ENCODE results near the gene NECAP2.
"Not testable (repeated sequence)": the region's sequence is repeated elsewhere in the genome, so short reads cannot be mapped to it uniquely, and the experiment has no call there.

The NECAP2 gene

GRCh38 chr1:16498573-16499413 is 58.3 kb downstream of the NECAP2 start:
- H4K20me1 ChIP-seq (ENCODE audit: insufficient read depth, low read length): no peaks in the 10 kb centered on the region
- no peak overlapping the region for H2AFZ ChIP-seq (ENCODE audit: low read length)
- H3K79me2 ChIP-seq (ENCODE audit: low read length): no peaks in the 10 kb centered on the region
- no peaks in the 10 kb centered on the region for H3K9me2 ChIP-seq (replicated peaks; ENCODE audit: insufficient read depth, low read length)
- no peaks in the 10 kb centered on the region for H3K36me3 ChIP-seq (replicated peaks; ENCODE audit: insufficient read depth, low read length)
- no peaks in the 10 kb centered on the region for H3F3A ChIP-seq (ENCODE audit: insufficient read depth, low read length)
- peak; percentile 86 for DNase-seq
- no peak for TF ChIP-seq EZH2 (optimal IDR thresholded peaks at IDR 0.05; ENCODE audit: low read depth, low read length)
- no peak for TF ChIP-seq CTCF (IDR thresholded peaks at IDR 0.05; ENCODE audit: low read length)
- no peak for TF ChIP-seq EZH2phosphoT487 (IDR thresholded peaks at IDR 0.05; ENCODE audit: low read length)
- H3K27me3 ChIP-seq (replicated peaks; ENCODE audit: insufficient read depth, low read length): no peaks in the 10 kb centered on the region
- no peak overlapping the region for H3K27ac ChIP-seq (ENCODE audit: low read length)
- no peak overlapping the region; the same call in 1 of the 2 replicates for H3K9ac ChIP-seq (ENCODE audit: low read length)
- no peaks in the 10 kb centered on the region for H3K9me3 ChIP-seq (replicated peaks; ENCODE audit: insufficient read depth, low read length)
- H3K4me3 ChIP-seq (ENCODE audit: low read length): peak overlapping the region; percentile 71
- H3K4me1 ChIP-seq (ENCODE audit: low read length): no peaks in the 10 kb centered on the region
- H3K4me2 ChIP-seq (ENCODE audit: low read depth, low read length): peak overlapping the region; percentile 98

- H3K79me2 ChIP-seq (ENCODE audit: low read length); H3K9me2 ChIP-seq (replicated peaks; ENCODE audit: insufficient read depth, low read length); H4K20me1 ChIP-seq (ENCODE audit: insufficient read depth, low read length); H3K4me3 ChIP-seq (ENCODE audit: low read length); H3F3A ChIP-seq (ENCODE audit: insufficient read depth, low read length); H3K4me1 ChIP-seq (ENCODE audit: low read length); H3K9me3 ChIP-seq (replicated peaks; ENCODE audit: insufficient read depth, low read length); H3K4me2 ChIP-seq (ENCODE audit: low read depth, low read length); H3K27ac ChIP-seq (ENCODE audit: low read length); H2AFZ ChIP-seq (ENCODE audit: low read length); DNase-seq; H3K36me3 ChIP-seq (replicated peaks; ENCODE audit: insufficient read depth, low read length); H3K27me3 ChIP-seq (replicated peaks; ENCODE audit: insufficient read depth, low read length); H3K9ac ChIP-seq (ENCODE audit: low read length): not testable (repeated sequence)
Observed at GRCh38 chr1:16500466-16500865, 59.9 kb downstream of the NECAP2 start.

GRCh38 chr1:16500975-16501374 is 60.5 kb downstream of the NECAP2 start:
- H3F3A ChIP-seq (ENCODE audit: insufficient read depth, low read length); H3K4me1 ChIP-seq (ENCODE audit: low read length); H3K4me2 ChIP-seq (ENCODE audit: low read depth, low read length); H4K20me1 ChIP-seq (ENCODE audit: insufficient read depth, low read length); H3K27ac ChIP-seq (ENCODE audit: low read length); H3K9me3 ChIP-seq (replicated peaks; ENCODE audit: insufficient read depth, low read length); H3K36me3 ChIP-seq (replicated peaks; ENCODE audit: insufficient read depth, low read length); H3K27me3 ChIP-seq (replicated peaks; ENCODE audit: insufficient read depth, low read length); H3K79me2 ChIP-seq (ENCODE audit: low read length); H3K9me2 ChIP-seq (replicated peaks; ENCODE audit: insufficient read depth, low read length); DNase-seq; H3K4me3 ChIP-seq (ENCODE audit: low read length); H3K9ac ChIP-seq (ENCODE audit: low read length); H2AFZ ChIP-seq (ENCODE audit: low read length): not testable (repeated sequence)

GRCh38 chr1:16501446-16501845 is 60.9 kb downstream of the NECAP2 start:
- not testable (repeated sequence) for H3K4me1 ChIP-seq (ENCODE audit: low read length); H4K20me1 ChIP-seq (ENCODE audit: insufficient read depth, low read length); H3K9ac ChIP-seq (ENCODE audit: low read length)

GRCh38 chr1:16503494-16503893 is 63.0 kb downstream of the NECAP2 start:
- no peak for DNase-seq
- Histone ChIP-seq H3K9ac (ENCODE audit: low read length) (no peak overlapping the region), H3K4me1 (ENCODE audit: low read length) (no peaks in the 10 kb centered on the region), H3F3A (ENCODE audit: insufficient read depth, low read length) (no peaks in the 10 kb centered on the region), H3K9me2 (replicated peaks; ENCODE audit: insufficient read depth, low read length) (no peaks in the 10 kb centered on the region), H3K9me3 (replicated peaks; ENCODE audit: insufficient read depth, low read length) (no peaks in the 10 kb centered on the region), H3K4me3 (ENCODE audit: low read length) (no peak overlapping the region), H2AFZ (ENCODE audit: low read length) (no peak overlapping the region), H4K20me1 (ENCODE audit: insufficient read depth, low read length) (no peaks in the 10 kb centered on the region), H3K36me3 (replicated peaks; ENCODE audit: insufficient read depth, low read length) (no peaks in the 10 kb centered on the region), H3K79me2 (ENCODE audit: low read length) (no peaks in the 10 kb centered on the region), H3K27me3 (replicated peaks; ENCODE audit: insufficient read depth, low read length) (0 out of 2 replicates have a peak, but pooled peaks cover 4% of the 10 kb centered on the region), H3K4me2 (ENCODE audit: low read depth, low read length) (no peak overlapping the region), H3K27ac (ENCODE audit: low read length) (no peak overlapping the region)
- TF ChIP-seq EZH2phosphoT487 (IDR thresholded peaks at IDR 0.05; ENCODE audit: low read length) (no peak), EZH2 (optimal IDR thresholded peaks at IDR 0.05; ENCODE audit: low read depth, low read length) (no peak), CTCF (IDR thresholded peaks at IDR 0.05; ENCODE audit: low read length) (no peak)

More at GRCh38 chr1:16501446-16501845, 60.9 kb downstream of the NECAP2 start:
- not testable (repeated sequence) for H3K36me3 ChIP-seq (replicated peaks; ENCODE audit: insufficient read depth, low read length); H2AFZ ChIP-seq (ENCODE audit: low read length); DNase-seq; H3K4me2 ChIP-seq (ENCODE audit: low read depth, low read length); H3K4me3 ChIP-seq (ENCODE audit: low read length); H3K9me2 ChIP-seq (replicated peaks; ENCODE audit: insufficient read depth, low read length); H3K27me3 ChIP-seq (replicated peaks; ENCODE audit: insufficient read depth, low read length); H3K9me3 ChIP-seq (replicated peaks; ENCODE audit: insufficient read depth, low read length); H3K27ac ChIP-seq (ENCODE audit: low read length); H3K79me2 ChIP-seq (ENCODE audit: low read length); H3F3A ChIP-seq (ENCODE audit: insufficient read depth, low read length)

- H3K36me3 ChIP-seq (replicated peaks; ENCODE audit: insufficient read depth, low read length); H4K20me1 ChIP-seq (ENCODE audit: insufficient read depth, low read length); H3K9me3 ChIP-seq (replicated peaks; ENCODE audit: insufficient read depth, low read length); H3K9me2 ChIP-seq (replicated peaks; ENCODE audit: insufficient read depth, low read length); H3F3A ChIP-seq (ENCODE audit: insufficient read depth, low read length); H3K79me2 ChIP-seq (ENCODE audit: low read length); H3K9ac ChIP-seq (ENCODE audit: low read length); H3K27me3 ChIP-seq (replicated peaks; ENCODE audit: insufficient read depth, low read length); H3K4me3 ChIP-seq (ENCODE audit: low read length); DNase-seq; H3K4me2 ChIP-seq (ENCODE audit: low read depth, low read length); H3K27ac ChIP-seq (ENCODE audit: low read length); H2AFZ ChIP-seq (ENCODE audit: low read length); H3K4me1 ChIP-seq (ENCODE audit: low read length): not testable (repeated sequence)
Observed at GRCh38 chr1:16505870-16506269, 65.3 kb downstream of the NECAP2 start.
